Measurements from ENCODE around the gene PHKA2.

The PHKA2 gene

GRCh38 chrX:18946157-18946556 lies 37.8 kb downstream of the PHKA2 start:
- H3K9me3 ChIP-seq (ENCODE audit: insufficient read depth, low read length, severe bottlenecking): no peaks in the 10 kb centered on the region
- no peaks in the 10 kb centered on the region for H4K20me1 ChIP-seq (ENCODE audit: insufficient read depth, low read length)
- no peaks in the 10 kb centered on the region for H3K27me3 ChIP-seq (ENCODE audit: insufficient read depth, low read length, poor library complexity)
- H3K9ac ChIP-seq (ENCODE audit: low read depth, low read length): no peak overlapping the region
- no peak for ATAC-seq (ENCODE audit: insufficient read depth, low read depth)
- H3K79me2 ChIP-seq (ENCODE audit: insufficient read depth, low read length): no peaks in the 10 kb centered on the region
- TF ChIP-seq CTCF (IDR thresholded peaks at IDR 0.05; ENCODE audit: borderline replicate concordance, extremely low read depth, low read length, poor library complexity, severe bottlenecking): no peak
- no peak for TF ChIP-seq EZH2 (IDR thresholded peaks at IDR 0.05; ENCODE audit: borderline replicate concordance, low read depth, low read length, severe bottlenecking)
- H3K4me3 ChIP-seq (ENCODE audit: low read depth in 1 of 2, low read length in 2 of 2): no peak overlapping the region
- DNase-seq: no peak
- peaks cover 38% of the 10 kb centered on the region for H3K36me3 ChIP-seq (ENCODE audit: insufficient read depth, low read length)
- no peak overlapping the region for H3K27ac ChIP-seq (ENCODE audit: low read length)
- H2AFZ ChIP-seq (ENCODE audit: low read depth, low read length): no peak overlapping the region
- no peak overlapping the region for H3K4me2 ChIP-seq (ENCODE audit: insufficient read depth, low read length)
- no peaks in the 10 kb centered on the region for H3K4me1 ChIP-seq (ENCODE audit: insufficient read depth, low read length)

GRCh38 chrX:18945483-18945882 lies 38.4 kb downstream of the PHKA2 start:
- H2AFZ ChIP-seq (ENCODE audit: low read depth, low read length): no peak overlapping the region
- H4K20me1 ChIP-seq (ENCODE audit: insufficient read depth, low read length): no peaks in the 10 kb centered on the region
- no peak for DNase-seq
- no peaks in the 10 kb centered on the region for H3K27me3 ChIP-seq (ENCODE audit: insufficient read depth, low read length, poor library complexity)
- no peak overlapping the region for H3K4me2 ChIP-seq (ENCODE audit: insufficient read depth, low read length)
- no peak overlapping the region for H3K9ac ChIP-seq (ENCODE audit: low read depth, low read length)
- H3K27ac ChIP-seq (ENCODE audit: low read length): no peak overlapping the region
- H3K9me3 ChIP-seq (ENCODE audit: insufficient read depth, low read length, severe bottlenecking): no peaks in the 10 kb centered on the region
- H3K4me1 ChIP-seq (ENCODE audit: insufficient read depth, low read length): no peaks in the 10 kb centered on the region
- H3K36me3 ChIP-seq (ENCODE audit: insufficient read depth, low read length): peaks cover 36% of the 10 kb centered on the region
- no peak overlapping the region for H3K4me3 ChIP-seq (ENCODE audit: low read depth in 1 of 2, low read length in 2 of 2)
- no peak for ATAC-seq (ENCODE audit: insufficient read depth, low read depth)
- TF ChIP-seq EZH2 (IDR thresholded peaks at IDR 0.05; ENCODE audit: borderline replicate concordance, low read depth, low read length, severe bottlenecking) (no peak), CTCF (IDR thresholded peaks at IDR 0.05; ENCODE audit: borderline replicate concordance, extremely low read depth, low read length, poor library complexity, severe bottlenecking) (no peak)
- no peaks in the 10 kb centered on the region for H3K79me2 ChIP-seq (ENCODE audit: insufficient read depth, low read length)

DNA sequence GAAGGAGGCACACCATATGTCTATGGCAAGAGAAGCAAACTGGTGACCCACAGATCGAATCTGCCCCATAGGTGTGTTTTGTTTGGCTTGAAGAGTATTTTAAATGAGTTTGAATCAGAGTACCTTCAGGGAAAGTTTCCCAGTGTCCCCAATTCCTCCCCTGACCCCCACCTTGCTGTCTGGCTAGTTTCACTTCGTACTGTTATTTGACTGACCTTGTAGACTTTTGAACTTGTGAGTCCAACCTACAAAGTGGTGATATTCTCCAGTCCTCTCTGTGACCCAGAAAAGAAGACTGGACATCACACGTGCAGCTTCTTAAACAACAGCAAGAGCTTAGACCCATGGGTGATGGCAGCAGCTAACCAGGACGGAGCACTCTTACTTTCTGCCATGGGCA lies 39.4 kb downstream of the PHKA2 start:
- H3K4me1 ChIP-seq (ENCODE audit: insufficient read depth, low read length): no peaks in the 10 kb centered on the region
- no peak for ATAC-seq (ENCODE audit: insufficient read depth, low read depth)
- no peak overlapping the region for H3K4me3 ChIP-seq (ENCODE audit: low read depth in 1 of 2, low read length in 2 of 2)
- TF ChIP-seq CTCF (IDR thresholded peaks at IDR 0.05; ENCODE audit: borderline replicate concordance, extremely low read depth, low read length, poor library complexity, severe bottlenecking): no peak
- H3K27me3 ChIP-seq (ENCODE audit: insufficient read depth, low read length, poor library complexity): no peaks in the 10 kb centered on the region
- H3K27ac ChIP-seq (ENCODE audit: low read length): no peak overlapping the region
- H2AFZ ChIP-seq (ENCODE audit: low read depth, low read length): no peak overlapping the region
- DNase-seq: no peak
- H4K20me1 ChIP-seq (ENCODE audit: insufficient read depth, low read length): no peaks in the 10 kb centered on the region
- no peaks in the 10 kb centered on the region for H3K9me3 ChIP-seq (ENCODE audit: insufficient read depth, low read length, severe bottlenecking)
- H3K79me2 ChIP-seq (ENCODE audit: insufficient read depth, low read length): no peaks in the 10 kb centered on the region
- no peak overlapping the region for H3K4me2 ChIP-seq (ENCODE audit: insufficient read depth, low read length)
- H3K9ac ChIP-seq (ENCODE audit: low read depth, low read length): no peak overlapping the region
- peaks cover 29% of the 10 kb centered on the region; the same call in 1 of the 2 replicates for H3K36me3 ChIP-seq (ENCODE audit: insufficient read depth, low read length)

DNA sequence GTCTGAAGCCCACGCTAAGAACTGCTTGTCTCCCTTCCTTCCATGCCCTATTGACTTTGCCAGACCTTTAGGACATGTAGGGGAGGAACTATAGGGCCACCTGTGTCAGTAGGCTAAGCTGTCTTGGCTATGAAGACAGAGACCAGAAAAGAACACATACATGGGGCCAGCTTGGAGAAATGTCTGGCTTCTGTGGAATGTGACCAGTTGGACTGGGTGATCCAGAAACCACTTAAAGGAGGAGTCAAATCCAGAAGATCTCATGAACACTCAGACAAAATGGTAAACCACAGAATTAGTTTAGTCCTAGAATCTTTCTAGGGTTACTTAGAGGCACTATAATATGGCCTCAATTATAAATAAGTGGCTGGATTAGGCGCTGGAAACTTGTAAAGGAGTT lies 42.0 kb downstream of the PHKA2 start:
- Histone ChIP-seq H2AFZ (ENCODE audit: low read depth, low read length) (no peak overlapping the region), H3K27me3 (ENCODE audit: insufficient read depth, low read length, poor library complexity) (no peaks in the 10 kb centered on the region), H3K27ac (ENCODE audit: low read length) (no peak overlapping the region), H3K9ac (ENCODE audit: low read depth, low read length) (no peak overlapping the region), H3K4me3 (ENCODE audit: low read depth in 1 of 2, low read length in 2 of 2) (no peak overlapping the region), H3K9me3 (ENCODE audit: insufficient read depth, low read length, severe bottlenecking) (no peaks in the 10 kb centered on the region), H3K79me2 (ENCODE audit: insufficient read depth, low read length) (no peaks in the 10 kb centered on the region), H3K4me1 (ENCODE audit: insufficient read depth, low read length) (no peaks in the 10 kb centered on the region), H4K20me1 (ENCODE audit: insufficient read depth, low read length) (no peaks in the 10 kb centered on the region), H3K4me2 (ENCODE audit: insufficient read depth, low read length) (no peak overlapping the region), H3K36me3 (ENCODE audit: insufficient read depth, low read length) (peaks cover 39% of the 10 kb centered on the region)
- no peak for ATAC-seq (ENCODE audit: insufficient read depth, low read depth)
- TF ChIP-seq EZH2 (IDR thresholded peaks at IDR 0.05; ENCODE audit: borderline replicate concordance, low read depth, low read length, severe bottlenecking) (no peak), CTCF (IDR thresholded peaks at IDR 0.05; ENCODE audit: borderline replicate concordance, extremely low read depth, low read length, poor library complexity, severe bottlenecking) (no peak)
- DNase-seq: no peak
